Loucy (cell line): ENCODE results near the gene SASH3.

Experiments
- H2AFZ ChIP-seq: fragments of 200-600 bp; sonication (generic); 2 replicates; pipeline ENCODE4 v1.6.0; 2016; ENCODE audit warnings: antibody characterized with exemption, mild to moderate bottlenecking, low read length, moderate library complexity
- H3F3A ChIP-seq: fragments of 200-600 bp; 2 replicates; pipeline ENCODE4 v1.6.0; 2016; ENCODE audit warnings: antibody characterized with exemption, low read depth, mild to moderate bottlenecking
- H3K27me3 ChIP-seq: fragments of 200-600 bp; sonication (generic); 2 replicates; pipeline ENCODE4 v1.6.1; 2014; ENCODE audit warnings: low read length, mild to moderate bottlenecking; ENCODE audit not compliant: insufficient read depth, poor library complexity, severe bottlenecking
- H3K36me3 ChIP-seq: fragments of 200-600 bp; sonication (generic); 2 replicates; pipeline ENCODE4 v1.6.1; 2016; ENCODE audit warnings: low read length; ENCODE audit not compliant: insufficient read depth
- H3K4me1 ChIP-seq: fragments of 200-600 bp; sonication (generic); 2 replicates; pipeline ENCODE4 v1.5.1; 2014; ENCODE audit warnings: low read length, mild to moderate bottlenecking; ENCODE audit not compliant: insufficient read depth, poor library complexity, severe bottlenecking
- H3K4me2 ChIP-seq: fragments of 200-600 bp; sonication (generic); 2 replicates; pipeline ENCODE4 v1.6.0; 2014; ENCODE audit warnings: antibody characterized with exemption, low read length, low read depth, mild to moderate bottlenecking; ENCODE audit not compliant: poor library complexity, severe bottlenecking
- H3K4me3 ChIP-seq: fragments of 200-600 bp; sonication (generic); 2 replicates; pipeline ENCODE4 v1.5.1; 2014; ENCODE audit warnings: low read length, mild to moderate bottlenecking, mixed read lengths; ENCODE audit not compliant: poor library complexity, severe bottlenecking
- H3K79me2 ChIP-seq: fragments of 200-600 bp; sonication (generic); 2 replicates; pipeline ENCODE4 v1.6.1; 2014; ENCODE audit warnings: low read length; ENCODE audit not compliant: insufficient read depth
- H3K9ac ChIP-seq: fragments of 200-600 bp; sonication (generic); 2 replicates; pipeline ENCODE4 v1.6.0; 2014; ENCODE audit warnings: mild to moderate bottlenecking, low read depth, low read length, moderate library complexity; ENCODE audit not compliant: poor library complexity, severe bottlenecking
- H3K9me2 ChIP-seq: fragments of 200-600 bp; sonication (generic); replicated peaks from 2 replicates; pipeline ENCODE4 v1.6.1; 2016; ENCODE audit warnings: low read depth, low read length, mixed read lengths
- H3K9me3 ChIP-seq: fragments of 200-600 bp; sonication (generic); 2 replicates; pipeline ENCODE4 v1.6.1; 2014; ENCODE audit warnings: mild to moderate bottlenecking, antibody characterized with exemption, low read length, low read depth; ENCODE audit not compliant: insufficient read depth
- H4K20me1 ChIP-seq: fragments of 200-600 bp; sonication (generic); 2 replicates; pipeline ENCODE4 v1.6.0; 2014; ENCODE audit warnings: antibody characterized with exemption, low read length, mild to moderate bottlenecking; ENCODE audit not compliant: insufficient read depth, poor library complexity, severe bottlenecking
- EZH2phosphoT487 ChIP-seq: fragments of 200-600 bp; IDR thresholded peaks from 2 replicates; pipeline ENCODE4 v1.6.1; 2018; ENCODE audit warnings: antibody characterized with exemption, mild to moderate bottlenecking, moderate library complexity, borderline replicate concordance
- TF ChIP-seq, protein P1 (sequence below): fragments of 200-600 bp; sonication (generic); conservative IDR thresholded peaks from 2 replicates; pipeline ENCODE4 v1.5.1; 2014; ENCODE audit warnings: mild to moderate bottlenecking, antibody characterized with exemption, low read length

The SASH3 gene

GRCh38 chrX:129831091-129831885 is 51.5 kb downstream of the SASH3 start:
- TF ChIP-seq EZH2phosphoT487 = no peak
- TF ChIP-seq, protein P1, sequence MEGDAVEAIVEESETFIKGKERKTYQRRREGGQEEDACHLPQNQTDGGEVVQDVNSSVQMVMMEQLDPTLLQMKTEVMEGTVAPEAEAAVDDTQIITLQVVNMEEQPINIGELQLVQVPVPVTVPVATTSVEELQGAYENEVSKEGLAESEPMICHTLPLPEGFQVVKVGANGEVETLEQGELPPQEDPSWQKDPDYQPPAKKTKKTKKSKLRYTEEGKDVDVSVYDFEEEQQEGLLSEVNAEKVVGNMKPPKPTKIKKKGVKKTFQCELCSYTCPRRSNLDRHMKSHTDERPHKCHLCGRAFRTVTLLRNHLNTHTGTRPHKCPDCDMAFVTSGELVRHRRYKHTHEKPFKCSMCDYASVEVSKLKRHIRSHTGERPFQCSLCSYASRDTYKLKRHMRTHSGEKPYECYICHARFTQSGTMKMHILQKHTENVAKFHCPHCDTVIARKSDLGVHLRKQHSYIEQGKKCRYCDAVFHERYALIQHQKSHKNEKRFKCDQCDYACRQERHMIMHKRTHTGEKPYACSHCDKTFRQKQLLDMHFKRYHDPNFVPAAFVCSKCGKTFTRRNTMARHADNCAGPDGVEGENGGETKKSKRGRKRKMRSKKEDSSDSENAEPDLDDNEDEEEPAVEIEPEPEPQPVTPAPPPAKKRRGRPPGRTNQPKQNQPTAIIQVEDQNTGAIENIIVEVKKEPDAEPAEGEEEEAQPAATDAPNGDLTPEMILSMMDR = no peak
- H4K20me1 ChIP-seq = no peaks in the 10 kb centered on the region

DNA sequence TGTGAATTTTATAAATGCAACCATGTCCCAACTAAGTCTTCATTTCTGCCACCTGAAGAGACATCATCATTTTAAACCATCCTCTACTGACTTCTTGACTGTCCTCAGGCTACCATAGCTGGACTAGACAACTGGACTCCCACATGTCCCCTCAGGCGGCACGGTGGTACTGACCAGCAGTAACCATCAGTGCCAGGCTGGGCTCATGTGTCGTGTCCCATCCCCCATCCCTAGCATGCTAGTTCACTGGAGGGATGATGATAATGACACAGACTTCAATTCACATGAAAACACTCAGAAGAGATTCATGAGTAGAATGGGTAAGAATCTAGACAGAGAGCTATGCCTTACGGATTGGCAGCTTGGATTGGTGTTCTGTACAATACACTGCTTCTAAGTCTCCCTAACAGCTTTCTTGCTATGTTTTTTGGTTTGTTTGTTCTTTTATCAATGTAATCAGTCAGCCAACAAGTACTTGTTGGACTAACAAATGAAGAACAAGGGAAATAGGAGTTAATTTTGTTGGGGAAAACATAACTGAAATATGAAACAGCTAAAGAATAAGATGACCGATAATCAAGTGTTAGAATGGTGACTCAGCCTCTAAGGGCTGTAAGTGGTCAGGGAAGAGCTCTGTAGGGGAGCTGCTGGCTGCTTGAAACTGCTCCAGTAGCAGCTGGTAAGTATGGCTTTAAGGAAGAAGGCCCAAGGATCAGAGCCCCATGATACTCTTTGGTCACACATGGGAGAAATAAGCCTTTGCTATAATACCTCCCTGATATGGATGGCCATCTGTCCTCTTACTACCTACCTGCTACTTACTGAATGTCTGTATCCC is 53.6 kb downstream of the SASH3 start:
- H3K9me2 ChIP-seq = no peaks in the 10 kb centered on the region
- no peaks in the 10 kb centered on the region for H4K20me1 ChIP-seq
- H2AFZ ChIP-seq = no peak overlapping the region
- no peaks in the 10 kb centered on the region for H3K79me2 ChIP-seq
- no peaks in the 10 kb centered on the region for H3K4me1 ChIP-seq
- no peaks in the 10 kb centered on the region for H3F3A ChIP-seq
- no peaks in the 10 kb centered on the region for H3K27me3 ChIP-seq
- H3K4me3 ChIP-seq = no peak overlapping the region
- TF ChIP-seq, protein P1 = no peak
- TF ChIP-seq EZH2phosphoT487 = no peak
- H3K36me3 ChIP-seq = no peaks in the 10 kb centered on the region; the same call in 1 of the 2 replicates
- no peak overlapping the region for H3K9ac ChIP-seq
- H3K4me2 ChIP-seq = no peak overlapping the region
- no peaks in the 10 kb centered on the region for H3K9me3 ChIP-seq

More at GRCh38 chrX:129831091-129831885, 51.5 kb downstream of the SASH3 start:
- Histone ChIP-seq H3K4me2 (no peak overlapping the region), H3K36me3 (no peaks in the 10 kb centered on the region; the same call in 1 of the 2 replicates), H3K27me3 (no peaks in the 10 kb centered on the region), H3K9ac (no peak overlapping the region), H3K9me3 (no peaks in the 10 kb centered on the region), H3K9me2 (no peaks in the 10 kb centered on the region), H3F3A (no peaks in the 10 kb centered on the region), H2AFZ (no peak overlapping the region), H3K4me1 (peaks cover 3% of the 10 kb centered on the region), H3K4me3 (no peak overlapping the region), H3K79me2 (no peaks in the 10 kb centered on the region)

DNA sequence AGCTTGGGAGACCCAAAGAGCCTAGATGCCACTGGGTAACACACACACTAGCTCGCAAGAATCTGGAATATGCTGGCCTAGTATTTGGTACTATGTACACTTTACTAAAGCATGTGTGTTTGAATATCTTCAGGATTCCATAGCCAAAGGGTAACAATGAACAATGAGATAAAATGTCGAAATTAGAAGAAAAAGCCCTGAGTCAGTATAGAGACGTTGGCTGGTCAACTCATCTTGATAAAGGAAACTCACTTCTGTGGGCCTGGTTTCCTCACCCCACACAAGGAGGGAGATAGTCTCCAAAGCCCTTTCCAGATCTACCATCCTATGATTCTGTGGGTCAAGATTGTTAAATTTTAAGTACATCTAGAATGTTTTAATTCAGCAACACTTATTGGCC is 57.1 kb downstream of the SASH3 start:
- Histone ChIP-seq H3K27me3 (no peaks in the 10 kb centered on the region), H3K79me2 (peaks cover 10% of the 10 kb centered on the region; the same call in 1 of the 2 replicates)

More for the DNA sequence above, 57.1 kb downstream of the SASH3 start:
- Histone ChIP-seq H2AFZ (no peak overlapping the region), H3K4me3 (no peak overlapping the region), H3K4me2 (no peak overlapping the region), H3K9me2 (no peaks in the 10 kb centered on the region), H4K20me1 (peaks cover 5% of the 10 kb centered on the region), H3K9ac (no peak overlapping the region), H3K36me3 (no peaks in the 10 kb centered on the region), H3K9me3 (no peaks in the 10 kb centered on the region), H3K4me1 (peaks cover 10% of the 10 kb centered on the region), H3F3A (no peaks in the 10 kb centered on the region)
- no peak for TF ChIP-seq EZH2phosphoT487
- TF ChIP-seq, protein P1 = no peak
